A549 (cell line): Measurements from ENCODE around the gene CAMKK2. TPM values are rescaled to one million over a fixed set of nuclear protein-coding genes. Genes with fewer than 3 reads are reported as not detected.

Experiments
- ATAC-seq, 2 experiments: fragments of 200-7000 bp in 1 of 2; fragments of >200 bp in 1 of 2; cut with Nextera tagmentation in 1 of 2; cut with Tn5 transposase in 1 of 2; 3 replicates each; pipeline versions ENCODE4 v1.8.0 to v1.9.1; 2018 to 2020; ENCODE audit warnings: mild to moderate bottlenecking in 1 of 2, moderate library complexity in 1 of 2
- CTCF ChIA-PET: fragments of 300-600 bp; sonication (Branson Sonifier 250); formaldehyde crosslinking; extraction: SDS; loops from one replicate; lab custom pipeline; 2021; ENCODE audit warnings: antibody characterized with exemption, inconsistent platforms; lab: Yijun Ruan, JAX
- POLR2A ChIA-PET: fragments of 350-600 bp; formaldehyde crosslinking; extraction: SDS; loops from one replicate; lab custom pipeline; 2021; ENCODE audit warnings: antibody characterized with exemption, inconsistent platforms; lab: Yijun Ruan, JAX
- DNase-seq, 2 experiments: peaks; one replicate each; pipeline versions ENCODE4 v3.0.0 to v3.0.0-alpha.2; 2011 to 2016; ENCODE audit warnings: low read depth in 1 of 2, low spot score in 1 of 2
- FAIRE-seq: peaks from 2 replicates; lab custom pipeline; 2011; peaks lifted over from hg19 to GRCh38; lab: Jason Lieb, UNC
- H3K27ac ChIP-seq, 2 experiments: fragments of >200 bp; sonication (Bioruptor Twin); formaldehyde crosslinking; 3 replicates each; pipeline ENCODE4 v1.5.1; 2016 to 2017
- H3K4me1 ChIP-seq: fragments of >200 bp; sonication (Bioruptor Twin); formaldehyde crosslinking; 3 replicates; pipeline ENCODE4 v1.6.1; 2016
- H3K4me2 ChIP-seq: fragments of >200 bp; sonication (Bioruptor Twin); formaldehyde crosslinking; 3 replicates; pipeline ENCODE4 v1.6.1; 2016
- H3K4me3 ChIP-seq: fragments of >200 bp; sonication (Bioruptor Twin); formaldehyde crosslinking; 3 replicates; pipeline ENCODE4 v1.5.1; 2016
- H3K9me3 ChIP-seq: fragments of >200 bp; sonication (Bioruptor Twin); formaldehyde crosslinking; 3 replicates; pipeline ENCODE4 v1.6.1; 2016
- CHD2 ChIP-seq: fragments of 150-350 bp; IDR thresholded peaks from 2 replicates; pipeline ENCODE4 v1.6.1; 2014; ENCODE audit warnings: low read length; ENCODE audit not compliant: partially characterized antibody
- ELK1 ChIP-seq: fragments of 150-350 bp; IDR thresholded peaks from 2 replicates; pipeline ENCODE4 v1.6.1; 2014; ENCODE audit warnings: low read depth, mild to moderate bottlenecking, low read length
- ESRRA ChIP-seq: fragments of 150-350 bp; IDR thresholded peaks from 2 replicates; pipeline ENCODE4 v1.6.1; 2014; ENCODE audit warnings: mild to moderate bottlenecking, low read length, borderline replicate concordance
- HDAC2 ChIP-seq: fragments of 200-600 bp; sonication (generic); IDR thresholded peaks from 2 replicates; pipeline ENCODE4 v1.6.1; 2016
- HEYL ChIP-seq: fragments of 250-450 bp; sonication (Bioruptor Pico); IDR thresholded peaks from 2 replicates; pipeline ENCODE4 v1.8.0; 2021; ENCODE audit warnings: mild to moderate bottlenecking, moderate library complexity
- HOXA7 ChIP-seq: fragments of 250-450 bp; sonication (Bioruptor Pico); IDR thresholded peaks from 2 replicates; pipeline ENCODE4 v1.5.0; 2020; ENCODE audit warnings: mild to moderate bottlenecking, moderate library complexity
- KDM5A ChIP-seq: fragments of 200-600 bp; sonication (generic); IDR thresholded peaks from 2 replicates; pipeline ENCODE4 v1.6.1; 2016; ENCODE audit warnings: antibody characterized with exemption, mild to moderate bottlenecking
- MAFK ChIP-seq: fragments of 450-650 bp; IDR thresholded peaks from 2 replicates; pipeline ENCODE4 v1.6.1; 2014; ENCODE audit not compliant: partially characterized antibody
- MAX ChIP-seq: IDR thresholded peaks from 2 replicates; pipeline ENCODE4 v1.6.1; 2012
- NPAS2 ChIP-seq: fragments of 250-450 bp; sonication (Bioruptor Pico); IDR thresholded peaks from 2 replicates; pipeline ENCODE4 v1.8.0; 2022; ENCODE audit warnings: mild to moderate bottlenecking, moderate library complexity, borderline replicate concordance
- NR3C1 ChIP-seq: fragments of >200 bp; sonication (Bioruptor Twin); formaldehyde crosslinking; IDR thresholded peaks from 3 replicates; pipeline ENCODE4 v1.6.1; 2017
- PHF8 ChIP-seq: fragments of 200-600 bp; sonication (generic); IDR thresholded peaks from 2 replicates; pipeline ENCODE4 v1.6.1; 2016; ENCODE audit warnings: low read depth, mild to moderate bottlenecking, antibody characterized with exemption, moderate library complexity, borderline replicate concordance
- RARB ChIP-seq: fragments of 250-450 bp; sonication (Bioruptor Pico); IDR thresholded peaks from 2 replicates; pipeline ENCODE4 v1.8.0; 2021; ENCODE audit warnings: mild to moderate bottlenecking, moderate library complexity
- RFX5 ChIP-seq: fragments of 450-650 bp; IDR thresholded peaks from 2 replicates; pipeline ENCODE4 v1.7.1; 2014; ENCODE audit warnings: antibody characterized with exemption, mild to moderate bottlenecking, moderate library complexity
- TFCP2L1 ChIP-seq: fragments of 250-450 bp; sonication (Bioruptor Pico); IDR thresholded peaks from 2 replicates; pipeline ENCODE4 v1.5.0; 2021; ENCODE audit warnings: mild to moderate bottlenecking
- WGBS: methylation state at CpG from one replicate; pipeline ENCODE4 v1.1.6; 2017; ENCODE audit errors: missing lambda C conversion rate; 5-methylcytosine and 5-hydroxymethylcytosine counted together
- polyA plus RNA-seq, 4 experiments: library from polyadenylated mRNA; depleted of rRNA in 3 of 4; stranded (reverse); fragments of >200 nt; fragmentation: RNase III in 1 of 4; extraction: RNeasy Plus Mini Kit Qiagen cat#74134 plus additional on column Dnase treatment in 1 of 4; gene quantifications; 2 replicates in 3 of 4; 3 replicates in 1 of 4; pipeline ENCODE4 v1.2.3, GENCODE V29; 2011 to 2017
- TF ChIP-seq, protein P1 (sequence below): fragments of 250-450 bp; sonication (Bioruptor Pico); IDR thresholded peaks from 2 replicates; pipeline ENCODE4 v1.5.0; 2020; ENCODE audit warnings: low read depth, mild to moderate bottlenecking, moderate library complexity
- TF ChIP-seq, protein P2 (sequence below): fragments of 250-450 bp; sonication (Bioruptor Pico); IDR thresholded peaks from 2 replicates; pipeline ENCODE4 v1.5.0; 2021; ENCODE audit warnings: mild to moderate bottlenecking, moderate library complexity, borderline replicate concordance

Gene CAMKK2
- polyA plus RNA-seq, 2 of the 4 experiments (the other 2 are of a cell fraction): 15.3 to 24.8 TPM

DNA sequence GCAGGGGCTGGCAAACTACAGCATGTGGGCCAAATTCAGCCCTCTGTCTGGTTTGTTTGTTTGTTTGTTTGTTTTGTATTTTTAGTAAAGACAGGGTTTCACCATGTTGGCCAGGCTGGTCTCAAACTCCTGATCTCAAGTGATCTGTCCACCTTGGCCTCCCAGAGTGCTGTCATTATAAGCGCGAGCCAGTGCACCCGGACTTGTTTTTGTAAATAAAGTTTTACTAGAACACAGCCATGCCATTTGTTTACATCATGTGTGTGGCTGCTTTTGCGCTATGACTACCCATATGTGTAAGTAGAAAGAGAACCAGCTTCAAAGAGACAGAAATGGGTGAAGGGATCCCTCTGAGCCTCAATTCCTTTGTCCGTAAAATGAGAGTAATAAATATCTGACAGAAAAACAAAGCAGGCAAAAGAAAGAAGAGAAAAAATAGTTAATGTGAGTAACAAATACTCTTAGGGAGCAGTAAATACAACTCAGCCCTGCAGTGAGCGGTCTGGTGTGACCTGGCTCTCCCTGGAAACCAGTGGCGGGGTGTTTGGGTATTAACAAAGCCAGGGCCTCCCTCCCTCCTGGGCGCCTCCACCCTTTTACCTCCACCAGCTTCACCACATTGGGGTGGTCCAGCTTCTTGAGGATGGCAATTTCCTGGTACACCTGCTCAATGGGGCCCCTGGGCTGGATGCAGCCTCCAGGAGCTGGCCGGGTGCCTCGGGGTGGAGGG, 33.1 kb downstream of the CAMKK2 start (continued):
- TF ChIP-seq ELK1 (no peak), HEYL (CRISPR knock-in tag) (no peak), CHD2 (no peak), PHF8 (no peak), NPAS2 (CRISPR knock-in tag) (no peak), KDM5A (no peak)
- TF ChIP-seq, protein P1, sequence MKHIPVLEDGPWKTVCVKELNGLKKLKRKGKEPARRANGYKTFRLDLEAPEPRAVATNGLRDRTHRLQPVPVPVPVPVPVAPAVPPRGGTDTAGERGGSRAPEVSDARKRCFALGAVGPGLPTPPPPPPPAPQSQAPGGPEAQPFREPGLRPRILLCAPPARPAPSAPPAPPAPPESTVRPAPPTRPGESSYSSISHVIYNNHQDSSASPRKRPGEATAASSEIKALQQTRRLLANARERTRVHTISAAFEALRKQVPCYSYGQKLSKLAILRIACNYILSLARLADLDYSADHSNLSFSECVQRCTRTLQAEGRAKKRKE (CRISPR knock-in tag): no peak

- peak in 1 of 2 experiments; percentile 30; a peak in 1 of 6 replicates for ATAC-seq
These were observed 35.1 kb downstream of the CAMKK2 start for GRCh38 chr12:121261398-121261797.

DNA sequence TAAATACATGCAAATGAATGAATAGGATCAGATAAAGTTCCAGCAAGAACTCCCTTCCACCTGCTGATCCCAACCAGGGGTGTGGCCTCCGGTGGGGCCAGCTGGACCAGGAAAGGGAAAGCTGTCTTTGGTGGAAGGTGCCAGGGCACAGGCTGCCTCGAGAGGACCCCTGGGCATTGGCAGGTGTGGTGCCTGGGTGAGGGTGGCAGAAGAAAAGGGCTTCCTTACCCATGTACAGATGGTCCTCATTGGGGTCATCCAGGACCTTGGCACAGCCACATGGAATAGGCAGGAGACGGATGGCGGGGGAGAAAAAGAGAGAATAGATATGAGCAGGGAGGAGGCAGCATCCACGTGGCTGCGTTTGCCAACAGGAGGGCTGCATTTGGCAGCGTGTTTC, 36.4 kb downstream of the CAMKK2 start:
- DNase-seq: no peak
- no peak for ATAC-seq
- FAIRE-seq: no peak
- Histone ChIP-seq H3K4me3 (no peak overlapping the region), H3K9me3 (no peaks in the 10 kb centered on the region), H3K4me1 (no peaks in the 10 kb centered on the region), H3K4me2 (no peak overlapping the region), H3K27ac (no peak overlapping the region)
- CTCF ChIA-PET: no interaction called here
- TF ChIP-seq ESRRA: no peak
- 89% methylated on average over 7 of the region's 7 CpGs for WGBS
- POLR2A ChIA-PET: no interaction called here

More at GRCh38 chr12:121261398-121261797, 35.1 kb downstream of the CAMKK2 start:
- DNase-seq: no peak
- H3K4me3 ChIP-seq: no peak overlapping the region
- no peak for TF ChIP-seq MAFK
- TF ChIP-seq HDAC2: no peak
- TF ChIP-seq MAX: no peak
- no peak for TF ChIP-seq RARB
- TF ChIP-seq RFX5: no peak
- TF ChIP-seq HOXA7 (CRISPR knock-in tag): no peak
- TF ChIP-seq TFCP2L1 (CRISPR knock-in tag): no peak
- TF ChIP-seq NR3C1: no peak
- TF ChIP-seq, protein P2, sequence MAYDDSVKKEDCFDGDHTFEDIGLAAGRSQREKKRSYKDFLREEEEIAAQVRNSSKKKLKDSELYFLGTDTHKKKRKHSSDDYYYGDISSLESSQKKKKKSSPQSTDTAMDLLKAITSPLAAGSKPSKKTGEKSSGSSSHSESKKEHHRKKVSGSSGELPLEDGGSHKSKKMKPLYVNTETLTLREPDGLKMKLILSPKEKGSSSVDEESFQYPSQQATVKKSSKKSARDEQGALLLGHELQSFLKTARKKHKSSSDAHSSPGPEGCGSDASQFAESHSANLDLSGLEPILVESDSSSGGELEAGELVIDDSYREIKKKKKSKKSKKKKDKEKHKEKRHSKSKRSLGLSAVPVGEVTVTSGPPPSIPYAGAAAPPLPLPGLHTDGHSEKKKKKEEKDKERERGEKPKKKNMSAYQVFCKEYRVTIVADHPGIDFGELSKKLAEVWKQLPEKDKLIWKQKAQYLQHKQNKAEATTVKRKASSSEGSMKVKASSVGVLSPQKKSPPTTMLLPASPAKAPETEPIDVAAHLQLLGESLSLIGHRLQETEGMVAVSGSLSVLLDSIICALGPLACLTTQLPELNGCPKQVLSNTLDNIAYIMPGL (CRISPR knock-in tag): no peak
- TF ChIP-seq, protein P1 (CRISPR knock-in tag): no peak
- no peak for TF ChIP-seq CHD2
- TF ChIP-seq, all 56 proteins: peak for 0
- ChIA-PET CTCF (no interaction called here), POLR2A (no interaction called here)
- WGBS: 82% methylated on average over 6 of the region's 6 CpGs
- H3K4me1 ChIP-seq: no peaks in the 10 kb centered on the region
- no peak for FAIRE-seq
- no peaks in the 10 kb centered on the region for H3K9me3 ChIP-seq
- no peak overlapping the region for H3K4me2 ChIP-seq
- no peak overlapping the region for H3K27ac ChIP-seq
